HG03196 (cell line): Measurements from ENCODE around the gene SWAP70.
"Not testable (repeated sequence)": the region's sequence is repeated elsewhere in the genome, so short reads cannot be mapped to it uniquely, and the experiment has no call there.

Experiments
- ATAC-seq: cut with Tn5 transposase; IDR thresholded peaks from one replicate; pipeline ENCODE4 v1.9.1; 2021; ENCODE audit not compliant: unreplicated experiment

Gene SWAP70

DNA sequence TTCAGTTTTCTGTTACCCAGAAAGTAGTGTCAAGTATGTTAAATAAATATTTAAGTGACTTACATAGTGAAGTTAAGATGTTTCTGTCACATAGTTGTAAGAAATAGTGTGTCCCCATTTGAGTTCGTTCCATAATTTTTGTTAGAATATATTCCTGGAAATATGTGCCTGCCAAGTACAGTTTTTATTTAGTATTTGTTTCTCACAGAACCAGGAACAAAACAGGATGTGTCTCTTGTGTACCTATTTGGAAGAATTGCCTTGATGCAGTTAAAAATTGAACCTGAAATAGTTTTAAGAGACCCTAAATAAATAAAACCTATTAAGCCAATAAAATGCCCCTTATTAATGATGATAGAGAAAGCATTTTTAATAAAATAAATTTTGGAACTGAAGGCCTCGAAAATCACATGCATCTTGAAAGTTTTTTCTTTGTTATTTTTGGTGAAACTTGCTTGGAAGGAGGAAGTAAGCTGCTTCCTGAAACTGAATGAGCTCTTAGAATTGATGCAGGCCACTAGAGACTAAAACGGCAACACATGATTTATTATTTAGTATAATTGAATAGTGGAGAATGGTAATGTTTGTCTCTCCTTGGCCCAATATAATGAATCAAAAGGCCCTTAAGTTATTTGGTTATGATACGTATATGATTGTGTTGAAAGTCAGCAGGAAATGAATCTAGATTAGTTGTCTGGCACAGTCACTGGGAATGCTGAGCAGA, 55.9 kb downstream of the SWAP70 start:
- no peak for ATAC-seq

DNA sequence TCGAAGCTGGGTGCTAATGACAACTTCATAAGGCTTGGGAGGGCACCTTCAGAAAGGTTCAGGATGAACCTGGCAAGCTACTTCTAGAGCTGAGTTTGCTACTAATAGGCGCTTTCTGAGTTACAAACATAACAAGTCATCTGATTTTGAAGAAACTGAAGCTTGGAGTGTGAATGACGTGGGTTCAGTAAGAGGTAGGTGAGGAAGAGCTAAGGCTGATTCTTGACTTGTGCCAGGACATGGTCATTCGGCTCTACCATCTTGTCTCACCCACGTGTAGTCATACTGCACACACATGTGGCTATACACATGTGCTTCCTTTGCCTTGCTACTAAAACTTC, 56.4 kb downstream of the SWAP70 start:
- ATAC-seq = no peak

- ATAC-seq = no peak
Observed at GRCh38 chr11:9722023-9722422, 58.1 kb downstream of the SWAP70 start.

- no peak for ATAC-seq
Observed at GRCh38 chr11:9722893-9723292, 59.0 kb downstream of the SWAP70 start.

DNA sequence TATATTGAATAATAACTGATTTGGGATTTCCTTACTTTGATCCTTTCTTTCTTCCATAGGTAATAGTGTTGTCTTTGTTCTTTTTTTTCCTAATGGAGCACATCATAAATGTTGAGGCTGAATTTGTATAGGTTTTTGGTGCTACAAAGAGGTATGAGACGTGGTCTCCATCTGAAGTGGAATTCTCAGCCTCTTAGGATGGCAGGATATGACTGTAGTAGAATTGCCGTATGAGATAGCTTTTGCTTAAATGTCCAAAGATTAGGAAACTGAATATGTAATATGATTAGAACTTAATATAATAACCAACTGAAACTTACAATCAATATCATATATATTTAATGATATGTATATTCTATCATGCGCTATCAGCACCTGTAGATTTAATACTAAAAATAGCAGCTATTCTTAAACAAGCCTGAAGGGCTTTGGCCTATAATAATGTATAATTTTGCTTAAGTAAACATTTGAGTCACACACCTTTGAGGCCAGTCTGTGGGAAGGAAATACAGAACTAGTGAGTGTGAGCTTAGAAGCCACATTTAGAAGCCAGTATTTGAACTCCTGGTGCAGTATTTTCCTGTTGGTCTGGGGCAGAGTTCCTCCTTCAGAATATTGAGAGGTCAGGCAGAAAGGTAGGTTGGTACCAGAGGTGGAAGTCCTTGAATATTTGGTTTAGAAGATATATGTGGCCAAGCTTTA, 62.6 kb downstream of the SWAP70 start:
- no peak for ATAC-seq

DNA sequence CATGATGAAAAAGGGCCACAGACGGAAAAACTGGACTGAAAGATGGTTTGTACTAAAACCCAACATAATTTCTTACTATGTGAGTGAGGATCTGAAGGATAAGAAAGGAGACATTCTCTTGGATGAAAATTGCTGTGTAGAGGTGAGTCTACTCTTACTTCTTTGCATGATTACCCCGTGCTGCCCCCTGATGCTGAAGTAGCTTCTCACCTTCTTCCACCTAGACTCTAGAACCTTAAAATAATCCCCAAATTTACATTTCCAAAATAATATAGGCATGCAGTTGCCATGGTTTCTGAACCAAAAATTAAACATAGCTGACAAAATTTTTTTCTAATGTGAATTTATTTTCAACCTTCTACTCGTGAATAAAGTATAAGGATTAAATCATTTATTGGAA, 64.2 kb downstream of the SWAP70 start:
- ATAC-seq = no peak

GRCh38 chr11:9731256-9731655, 67.4 kb downstream of the SWAP70 start:
- no peak for ATAC-seq

- no peak for ATAC-seq
Observed at GRCh38 chr11:9732453-9732852, 68.6 kb downstream of the SWAP70 start.

DNA sequence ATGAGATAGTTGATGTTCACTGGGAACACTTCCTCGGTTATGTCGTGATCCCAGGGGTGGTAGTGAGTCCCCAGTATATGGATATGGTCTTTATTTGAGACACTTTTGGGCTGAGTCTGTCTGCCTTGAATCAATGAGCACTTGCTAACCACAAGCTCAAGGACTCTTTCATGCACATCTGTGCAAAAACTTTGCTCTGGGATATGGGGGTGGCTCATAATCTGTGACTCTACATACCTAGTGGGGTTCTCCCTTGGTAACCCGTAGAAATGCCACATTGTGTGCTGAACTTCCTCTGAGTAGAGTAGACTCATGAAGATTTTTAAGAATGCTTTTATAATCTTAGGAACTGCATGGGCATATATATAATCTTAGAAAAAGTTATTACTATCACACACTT, 69.3 kb downstream of the SWAP70 start:
- ATAC-seq = no peak

GRCh38 chr11:9735236-9735635, 71.4 kb downstream of the SWAP70 start:
- no peak for ATAC-seq

- ATAC-seq = no peak
Observed at GRCh38 chr11:9735919-9736318, 72.0 kb downstream of the SWAP70 start.

DNA sequence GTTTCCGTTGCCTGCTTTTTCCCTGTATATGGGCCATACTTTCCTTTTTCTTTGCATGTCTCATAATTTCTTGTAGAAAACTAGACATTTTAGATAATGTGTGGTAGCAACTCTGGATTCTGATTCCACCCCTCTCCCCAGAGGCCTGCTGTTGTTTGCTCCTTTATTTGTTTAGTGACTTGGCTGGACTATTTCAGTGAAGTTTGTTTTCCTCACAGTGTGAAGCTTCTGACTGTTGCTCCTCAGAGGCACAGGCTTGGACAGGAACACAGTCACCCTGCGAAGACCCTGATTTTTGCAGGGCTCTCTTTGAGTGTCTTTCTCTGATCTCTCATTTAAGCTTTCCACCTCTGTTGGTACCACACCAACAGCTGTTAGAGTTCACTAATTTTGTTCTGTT, 72.5 kb downstream of the SWAP70 start:
- no peak for ATAC-seq

DNA sequence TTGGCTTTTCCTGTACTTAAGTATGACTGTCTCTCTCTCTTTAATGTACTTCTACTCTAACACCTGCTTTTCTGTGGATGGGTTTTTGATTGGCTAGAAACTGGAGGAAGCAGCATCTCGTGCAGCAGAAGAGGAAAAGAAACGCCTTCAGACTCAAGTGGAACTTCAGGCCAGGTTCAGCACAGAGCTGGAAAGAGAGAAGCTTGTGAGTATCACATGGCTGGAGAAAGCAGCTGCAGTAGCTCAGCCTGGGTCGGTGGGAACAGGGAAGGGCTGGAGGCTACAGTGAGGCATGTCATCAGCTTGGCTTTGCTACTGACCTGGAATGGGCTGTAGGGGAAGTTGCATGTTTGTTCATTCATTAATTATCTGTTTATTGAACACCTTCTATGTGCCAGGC, 74.2 kb downstream of the SWAP70 start:
- no peak for ATAC-seq

DNA sequence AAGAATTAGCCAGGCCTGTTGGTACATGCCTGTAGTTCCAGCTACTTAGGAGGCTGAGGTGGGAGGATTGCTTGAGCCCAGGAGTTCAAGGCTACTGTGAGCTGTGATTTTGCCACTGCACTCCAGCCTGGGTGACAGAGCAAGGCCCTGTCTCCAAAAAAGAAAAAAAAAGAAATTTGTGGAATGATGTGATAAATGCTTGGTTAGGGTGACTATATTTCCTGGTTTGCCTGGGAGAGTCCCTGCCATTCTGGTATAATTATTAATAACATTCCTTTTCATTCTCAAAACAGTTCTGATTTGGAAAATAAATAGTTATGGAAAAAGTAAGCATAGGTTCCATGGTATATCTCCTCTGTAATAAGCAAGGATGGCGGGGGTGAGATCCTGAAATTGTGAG, 74.8 kb downstream of the SWAP70 start:
- no peak for ATAC-seq

DNA sequence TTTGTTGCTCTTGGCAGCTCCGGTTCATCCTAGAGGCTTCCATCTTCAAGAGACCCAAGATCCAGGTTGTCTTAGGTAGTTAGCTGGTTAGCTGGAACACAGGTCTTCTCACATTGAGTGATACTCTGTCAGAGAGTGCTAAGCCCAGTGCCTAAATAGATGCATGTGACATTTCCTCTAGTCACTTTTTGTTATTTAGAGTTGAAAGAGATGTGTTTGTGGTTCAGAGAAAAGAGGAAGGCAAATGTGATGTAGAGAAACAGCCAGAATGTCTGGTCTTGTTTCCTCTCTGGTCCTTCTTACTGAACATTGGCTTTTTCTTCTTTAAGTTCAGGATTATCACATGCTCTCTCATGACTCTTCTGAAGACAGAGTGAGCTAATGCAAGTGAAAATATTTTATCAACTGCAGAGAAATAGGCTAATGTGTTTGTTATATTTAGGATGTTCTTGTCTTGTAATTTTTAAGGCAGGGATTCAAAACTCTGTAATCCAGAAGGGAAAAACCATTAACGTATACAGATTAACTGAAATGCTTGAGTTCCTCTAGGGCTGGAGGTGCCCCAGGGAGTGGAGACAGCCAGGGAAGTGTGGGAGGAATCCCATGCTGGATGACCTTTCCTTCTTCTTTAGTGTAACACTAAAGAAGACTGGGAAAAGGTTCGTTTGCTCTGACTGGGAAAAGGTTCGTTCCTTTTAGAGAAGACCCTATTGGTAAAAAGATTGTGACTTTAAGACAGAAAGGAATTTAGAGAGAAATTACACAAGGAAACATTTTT, 75.4 kb downstream of the SWAP70 start:
- ATAC-seq = no peak

DNA sequence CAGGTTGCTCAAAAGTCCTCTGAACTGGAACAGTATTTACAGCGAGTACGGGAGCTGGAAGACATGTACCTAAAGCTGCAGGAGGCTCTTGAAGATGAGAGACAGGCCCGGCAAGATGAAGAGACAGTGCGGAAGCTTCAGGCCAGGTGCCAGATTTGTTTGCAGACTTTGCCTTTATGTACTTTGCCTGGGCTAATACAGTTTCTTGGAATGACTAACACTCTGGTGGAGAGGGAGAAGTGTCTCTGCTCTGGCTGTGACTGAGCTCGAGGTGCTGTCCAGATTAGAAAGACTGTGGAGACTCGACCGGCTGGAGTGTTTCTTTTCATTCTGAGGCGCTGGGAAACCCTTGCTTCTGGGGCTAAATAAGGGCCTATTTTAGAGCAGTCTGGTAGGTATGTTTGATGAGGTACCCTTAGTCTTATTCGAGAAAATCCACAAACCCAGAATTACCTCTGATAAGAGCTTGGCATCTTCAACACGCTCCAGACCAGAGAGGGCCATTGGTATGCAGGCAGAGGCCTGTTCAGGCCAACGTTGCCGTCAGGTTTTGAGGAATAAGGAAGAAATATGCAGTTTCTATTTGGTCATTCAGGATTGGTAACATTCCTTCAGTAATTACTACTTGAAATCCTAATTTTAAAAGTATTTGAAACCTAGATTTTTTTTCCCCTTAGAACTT, 76.5 kb downstream of the SWAP70 start:
- no peak for ATAC-seq

GRCh38 chr11:9741260-9741659, 77.4 kb downstream of the SWAP70 start:
- no peak for ATAC-seq

GRCh38 chr11:9743512-9743911, 79.6 kb downstream of the SWAP70 start:
- not testable (repeated sequence) for ATAC-seq

GRCh38 chr11:9745411-9746211, 81.7 kb downstream of the SWAP70 start:
- no peak for ATAC-seq

DNA sequence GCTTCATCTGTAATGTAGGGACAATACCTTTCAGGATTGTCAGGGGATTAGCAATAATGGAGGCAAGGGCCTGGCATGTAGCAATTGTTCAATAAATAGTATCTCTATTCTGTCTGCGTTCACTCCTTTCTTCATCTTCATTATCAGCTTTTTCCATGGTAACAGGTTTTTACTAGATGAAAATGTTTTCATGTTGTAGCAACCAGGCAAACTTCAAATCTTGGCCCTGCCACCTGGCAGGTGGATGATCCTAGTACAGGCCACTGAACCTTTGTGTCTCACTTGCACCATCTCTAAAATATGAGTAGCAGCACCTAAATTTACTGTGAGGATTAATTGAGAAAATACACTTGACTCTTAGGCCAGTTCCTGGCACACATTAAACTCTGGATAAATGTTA, 83.4 kb downstream of the SWAP70 start:
- no peak for ATAC-seq

DNA sequence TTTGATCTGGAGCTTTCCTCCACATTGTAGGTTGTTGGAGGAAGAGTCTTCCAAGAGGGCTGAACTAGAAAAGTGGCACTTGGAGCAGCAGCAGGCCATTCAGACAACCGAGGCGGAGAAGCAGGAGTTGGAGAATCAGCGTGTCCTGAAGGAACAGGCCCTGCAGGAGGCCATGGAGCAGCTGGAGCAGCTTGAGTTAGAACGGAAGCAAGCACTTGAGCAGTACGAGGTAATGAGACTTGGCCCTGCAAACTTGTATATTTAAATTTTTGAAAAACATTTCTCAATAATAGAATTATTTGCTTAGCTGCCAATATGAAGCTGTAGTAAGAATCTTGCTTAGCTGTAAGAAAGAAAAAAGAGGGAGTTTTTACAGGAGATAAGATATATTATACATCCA, 84.0 kb downstream of the SWAP70 start:
- ATAC-seq = no peak
